Activated T-helper 2 cell treated with anti-CD3 and anti-CD28 coated beads, Interferon-gamma antibody, Interleukin-2, Interleukin-4, amounts not matched to agents 10 μg/mL and 5 μg/mL and 100 μg/mL, durations not matched to agents 14 hours and 24 hours and 36 hours (primary cell): ENCODE results near the gene HAVCR1. TPM values are rescaled to one million over a fixed set of nuclear protein-coding genes. Genes with fewer than 3 reads are reported as not detected.

Source experiments
- DNase-seq: peaks from one replicate; pipeline ENCODE4 v3.0.0; 2021; ENCODE audit warnings: low spot score
- H3K27ac Mint-ChIP-seq: one replicate; pipeline ENCODE4 v1.8.0; 2021; ENCODE audit warnings: mixed read lengths
- H3K27me3 Mint-ChIP-seq: one replicate; pipeline ENCODE4 v1.8.0; 2021; ENCODE audit warnings: low read depth, mixed read lengths
- H3K36me3 Mint-ChIP-seq: one replicate; pipeline ENCODE4 v1.8.0; 2021; ENCODE audit warnings: low read depth, mixed read lengths
- H3K4me1 Mint-ChIP-seq: one replicate; pipeline ENCODE4 v1.8.0; 2021; ENCODE audit warnings: low read depth, mixed read lengths
- H3K4me3 Mint-ChIP-seq: one replicate; pipeline ENCODE4 v1.8.0; 2021; ENCODE audit warnings: low read depth, mild to moderate bottlenecking, moderate library complexity, mixed read lengths
- H3K9me3 Mint-ChIP-seq: one replicate; pipeline ENCODE4 v1.8.0; 2021; ENCODE audit warnings: mixed read lengths
- intact Hi-C: fragments of 100-400 bp; cut with micrococcal nuclease; formaldehyde crosslinking; loops from one replicate; pipeline ENCODE4 v1.15.1; 2023
- total RNA-seq: library from RNA; stranded (reverse); gene quantifications from 2 replicates; pipeline ENCODE4 v1.2.3, GENCODE V29; 2022

Gene HAVCR1
- total RNA-seq, result 0.64 and 1.2 TPM in 2 replicates

- DNase-seq, result no peak
- no peaks in the 10 kb centered on the region for H3K36me3 Mint-ChIP-seq
- no peaks in the 10 kb centered on the region for H3K27me3 Mint-ChIP-seq
- H3K4me1 Mint-ChIP-seq, result peaks cover 4% of the 10 kb centered on the region
- no peak within 1 kb of the TSS for H3K27ac Mint-ChIP-seq
- H3K9me3 Mint-ChIP-seq, result no peaks in the 10 kb centered on the region
- intact Hi-C loops, result no loop called here
- H3K4me3 Mint-ChIP-seq, result no peak within 1 kb of the TSS
Measured at GRCh38 chr5:157059093-157059539, at the start of gene HAVCR1. Gene HAVCR1, minus strand, starts transcription at chr5:157059116. Its CDS starts 1,173 bp downstream, at chr5:157057943.

- DNase-seq, result no peak
- H3K36me3 Mint-ChIP-seq, result peaks cover 61% of the 10 kb centered on the region
- H3K4me1 Mint-ChIP-seq, result peaks cover 55% of the 10 kb centered on the region
- peak overlapping the region; percentile 88 for H3K4me3 Mint-ChIP-seq
- no peaks in the 10 kb centered on the region for H3K9me3 Mint-ChIP-seq
- intact Hi-C loops, result loop anchor here (2.0 kb wide), 1 partner anchor 179 kb away; no protein-coding TSS in a partner anchor
- H3K27me3 Mint-ChIP-seq, result no peaks in the 10 kb centered on the region
- H3K27ac Mint-ChIP-seq, result peak overlapping the region; percentile 82
Measured at GRCh38 chr5:157107508-157107907, 48.6 kb upstream of the HAVCR1 start.

DNA sequence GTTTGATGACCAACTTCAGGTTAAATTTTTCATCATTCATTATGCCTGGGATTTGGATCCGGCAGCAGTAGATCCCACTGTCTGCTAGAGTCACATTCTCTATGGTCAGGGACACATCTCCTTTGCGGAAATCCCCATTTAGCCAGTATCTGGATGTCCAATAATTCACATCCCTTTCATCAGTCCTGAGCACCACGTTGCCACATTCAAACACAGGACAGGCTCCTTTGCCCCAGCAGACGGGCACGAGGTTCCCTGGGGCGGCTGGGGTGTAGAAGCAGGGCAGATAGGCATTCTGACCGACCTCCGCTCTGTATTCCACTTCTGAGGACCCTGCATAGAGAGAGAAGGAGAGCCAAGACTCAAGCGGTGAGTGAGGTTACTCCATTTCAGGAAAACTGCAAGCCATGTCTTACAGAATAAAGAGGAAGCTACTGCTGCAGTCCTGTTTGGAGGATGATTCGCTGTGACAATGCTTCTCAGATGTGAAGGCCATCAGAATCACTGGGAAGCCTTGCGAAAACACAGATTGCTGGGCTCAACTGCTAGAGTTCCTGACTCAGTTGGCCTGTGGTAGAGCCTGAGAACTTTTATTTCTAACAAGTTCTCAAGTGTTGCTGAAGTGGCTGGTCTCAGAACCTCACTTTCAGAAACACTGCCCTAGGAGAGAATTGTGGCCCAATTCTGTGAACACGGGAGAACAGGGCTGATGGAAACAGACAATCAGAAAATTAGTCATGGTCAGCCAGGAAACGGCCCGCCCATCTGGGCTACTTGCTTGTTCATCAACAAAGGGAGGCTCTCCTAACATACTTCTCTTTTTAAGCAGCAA lies 47.9 kb upstream of the HAVCR1 start:
- H3K27me3 Mint-ChIP-seq, result no peaks in the 10 kb centered on the region
- H3K4me1 Mint-ChIP-seq, result peaks cover 55% of the 10 kb centered on the region
- peaks cover 65% of the 10 kb centered on the region for H3K36me3 Mint-ChIP-seq
- peak overlapping the region; percentile 82 for H3K27ac Mint-ChIP-seq
- no peaks in the 10 kb centered on the region for H3K9me3 Mint-ChIP-seq
- peak overlapping the region; percentile 88 for H3K4me3 Mint-ChIP-seq
- no peak for DNase-seq
- intact Hi-C loops, result loop anchor here (2.0 kb wide), 1 partner anchor 178 kb away; no protein-coding TSS in a partner anchor

DNA sequence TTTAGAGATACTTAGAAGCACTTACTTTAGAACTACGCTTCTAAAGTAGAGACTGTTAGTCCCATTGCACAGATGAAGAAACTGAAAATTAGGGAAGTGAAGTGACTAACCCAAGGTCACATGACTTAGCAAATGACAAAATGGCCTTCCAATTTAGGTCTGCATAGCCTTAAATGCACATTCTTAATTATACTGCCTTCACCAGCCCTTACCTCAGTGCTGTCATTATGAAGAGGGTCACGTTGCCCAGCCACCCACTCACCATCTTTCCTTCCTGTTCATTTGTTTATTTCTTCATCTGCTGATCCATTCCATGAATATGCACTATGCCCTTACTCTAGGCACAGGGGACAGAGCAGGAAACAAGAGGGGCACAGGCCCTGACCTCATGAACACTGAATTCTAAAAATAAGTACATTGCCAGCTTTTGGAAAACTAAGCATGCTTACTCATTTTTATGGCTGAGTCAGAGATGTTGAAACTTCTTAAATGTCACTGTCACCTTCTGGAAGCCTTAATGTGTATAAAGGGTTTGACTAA lies 41.3 kb upstream of the HAVCR1 start:
- Mint-ChIP-seq H3K4me1 (peaks cover 30% of the 10 kb centered on the region), H3K27me3 (no peaks in the 10 kb centered on the region), H3K27ac (peak overlapping the region; percentile 94), H3K9me3 (no peaks in the 10 kb centered on the region), H3K36me3 (peaks cover 71% of the 10 kb centered on the region), H3K4me3 (peak overlapping the region; percentile 10)
- intact Hi-C loops, result loop anchor here (1.0 to 2.0 kb wide), 7 partner anchors 9 to 180 kb away; partner anchors contain the start of genes HAVCR2 and MED7
- DNase-seq, result no peak

DNA sequence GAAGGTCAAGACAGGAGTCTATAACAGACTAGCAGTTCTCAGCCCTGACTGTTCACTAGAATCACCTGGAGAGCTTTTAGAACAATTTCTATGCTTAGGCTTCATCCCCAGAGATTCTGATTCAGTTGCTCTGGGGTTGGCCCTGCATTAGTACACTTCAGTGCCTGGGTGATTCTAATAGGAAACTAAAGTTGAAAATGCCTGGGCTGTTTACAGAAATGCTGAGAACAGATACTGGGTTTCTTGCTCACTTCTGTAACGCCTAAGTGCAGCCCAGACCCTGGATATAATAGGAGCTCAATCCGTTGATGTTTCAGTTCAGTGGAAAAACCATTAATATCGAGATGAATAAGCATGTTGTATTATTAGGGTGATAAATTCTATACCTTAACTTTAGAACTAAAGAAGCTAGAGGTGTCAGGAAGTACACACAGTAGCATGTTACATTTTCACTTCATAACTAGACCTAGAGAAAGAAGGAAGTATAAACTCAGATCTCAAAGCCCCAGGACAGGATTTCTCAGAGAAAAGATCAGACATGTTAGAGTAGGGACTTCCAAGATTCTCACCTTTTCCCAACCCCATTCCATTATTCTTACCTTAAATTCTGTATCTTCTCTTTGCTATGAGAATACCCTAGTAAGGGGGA lies 29.6 kb upstream of the HAVCR1 start:
- H3K4me1 Mint-ChIP-seq, result peaks cover 6% of the 10 kb centered on the region
- H3K9me3 Mint-ChIP-seq, result no peaks in the 10 kb centered on the region
- peaks cover 80% of the 10 kb centered on the region for H3K36me3 Mint-ChIP-seq
- DNase-seq, result no peak
- no peak overlapping the region for H3K27ac Mint-ChIP-seq
- intact Hi-C loops, result no loop called here
- H3K27me3 Mint-ChIP-seq, result no peaks in the 10 kb centered on the region
- H3K4me3 Mint-ChIP-seq, result no peak overlapping the region

GRCh38 chr5:157086751-157087359 lies 27.9 kb upstream of the HAVCR1 start:
- intact Hi-C loops, result no loop called here
- H3K9me3 Mint-ChIP-seq, result no peaks in the 10 kb centered on the region
- H3K27ac Mint-ChIP-seq, result no peak overlapping the region
- peaks cover 6% of the 10 kb centered on the region for H3K4me1 Mint-ChIP-seq
- no peak for DNase-seq
- H3K4me3 Mint-ChIP-seq, result no peak overlapping the region
- H3K36me3 Mint-ChIP-seq, result peaks cover 86% of the 10 kb centered on the region
- no peaks in the 10 kb centered on the region for H3K27me3 Mint-ChIP-seq

DNA sequence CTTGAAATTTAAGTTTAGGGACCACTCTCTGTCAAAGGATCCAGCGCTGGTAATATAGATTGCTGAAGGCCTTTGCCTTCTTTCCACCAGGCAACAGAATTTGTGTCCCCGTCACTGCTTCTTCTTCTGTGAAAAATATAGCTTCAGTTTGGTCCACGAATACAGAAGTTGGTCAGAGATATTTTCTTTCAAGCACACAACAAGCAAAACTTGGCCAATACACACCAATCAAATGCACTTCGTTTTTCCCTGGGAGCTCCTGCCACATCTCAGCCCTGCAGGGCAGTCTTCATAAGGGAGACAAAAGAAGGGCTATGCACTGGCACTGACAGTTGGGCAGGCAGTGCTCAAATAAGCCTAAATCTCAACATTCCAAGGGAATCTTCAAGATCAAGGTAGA lies 27.0 kb upstream of the HAVCR1 start:
- H3K27ac Mint-ChIP-seq, result no peak overlapping the region
- H3K4me3 Mint-ChIP-seq, result no peak overlapping the region
- H3K36me3 Mint-ChIP-seq, result peaks cover 79% of the 10 kb centered on the region
- no peaks in the 10 kb centered on the region for H3K27me3 Mint-ChIP-seq
- peaks cover 6% of the 10 kb centered on the region for H3K4me1 Mint-ChIP-seq
- intact Hi-C loops, result no loop called here
- no peak for DNase-seq
- H3K9me3 Mint-ChIP-seq, result no peaks in the 10 kb centered on the region

- no peak for DNase-seq
- no peaks in the 10 kb centered on the region for H3K9me3 Mint-ChIP-seq
- no peak overlapping the region for H3K4me3 Mint-ChIP-seq
- intact Hi-C loops, result no loop called here
- no peak overlapping the region for H3K27ac Mint-ChIP-seq
- peaks cover 28% of the 10 kb centered on the region for H3K36me3 Mint-ChIP-seq
- peaks cover 12% of the 10 kb centered on the region for H3K4me1 Mint-ChIP-seq
- no peaks in the 10 kb centered on the region for H3K27me3 Mint-ChIP-seq
Measured at GRCh38 chr5:157080286-157080685, 21.4 kb upstream of the HAVCR1 start.

- intact Hi-C loops, result loop anchor here (2.0 kb wide), 1 partner anchor 24 kb away; no protein-coding TSS in a partner anchor
- H3K4me1 Mint-ChIP-seq, result peaks cover 37% of the 10 kb centered on the region
- H3K27ac Mint-ChIP-seq, result no peak overlapping the region
- no peaks in the 10 kb centered on the region for H3K27me3 Mint-ChIP-seq
- H3K9me3 Mint-ChIP-seq, result peaks cover 4% of the 10 kb centered on the region
- no peak overlapping the region for H3K4me3 Mint-ChIP-seq
- peaks cover 10% of the 10 kb centered on the region for H3K36me3 Mint-ChIP-seq
- DNase-seq, result no peak
Measured at GRCh38 chr5:157076558-157076957, 17.6 kb upstream of the HAVCR1 start.

GRCh38 chr5:157072508-157072907 lies 13.6 kb upstream of the HAVCR1 start:
- H3K27ac Mint-ChIP-seq, result peak overlapping the region; percentile 64
- H3K4me3 Mint-ChIP-seq, result no peak overlapping the region
- H3K4me1 Mint-ChIP-seq, result peaks cover 36% of the 10 kb centered on the region
- H3K27me3 Mint-ChIP-seq, result no peaks in the 10 kb centered on the region
- no peak for DNase-seq
- H3K36me3 Mint-ChIP-seq, result peaks cover 7% of the 10 kb centered on the region
- intact Hi-C loops, result no loop called here
- H3K9me3 Mint-ChIP-seq, result peaks cover 4% of the 10 kb centered on the region

- no peak overlapping the region for H3K27ac Mint-ChIP-seq
- H3K4me3 Mint-ChIP-seq, result no peak overlapping the region
- H3K36me3 Mint-ChIP-seq, result peaks cover 5% of the 10 kb centered on the region
- intact Hi-C loops, result no loop called here
- peaks cover 28% of the 10 kb centered on the region for H3K4me1 Mint-ChIP-seq
- peaks cover 4% of the 10 kb centered on the region for H3K9me3 Mint-ChIP-seq
- H3K27me3 Mint-ChIP-seq, result no peaks in the 10 kb centered on the region
- DNase-seq, result no peak
Measured at GRCh38 chr5:157069949-157070348, 11.0 kb upstream of the HAVCR1 start.

DNA sequence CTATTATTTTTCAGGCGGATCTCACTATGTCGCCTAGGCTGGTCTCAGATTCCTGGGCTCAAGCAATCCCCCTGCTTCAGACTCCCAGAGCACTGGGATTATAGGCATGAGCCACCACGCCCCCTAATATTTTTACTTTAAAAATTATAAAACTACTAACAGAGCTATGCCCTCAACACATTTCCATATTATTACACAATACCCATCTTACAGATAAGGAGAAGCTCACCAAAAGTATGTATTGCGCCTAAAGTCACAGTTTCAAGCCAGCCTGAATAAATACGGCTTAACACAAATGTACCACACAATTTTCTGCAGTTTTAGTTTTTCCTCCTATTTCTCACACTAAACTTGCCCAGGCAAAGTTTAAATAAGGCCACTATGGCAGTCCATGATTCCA lies 9.9 kb upstream of the HAVCR1 start:
- intact Hi-C loops, result no loop called here
- H3K36me3 Mint-ChIP-seq, result no peaks in the 10 kb centered on the region
- no peak overlapping the region for H3K27ac Mint-ChIP-seq
- no peak overlapping the region for H3K4me3 Mint-ChIP-seq
- peaks cover 22% of the 10 kb centered on the region for H3K4me1 Mint-ChIP-seq
- no peak for DNase-seq
- no peaks in the 10 kb centered on the region for H3K9me3 Mint-ChIP-seq
- H3K27me3 Mint-ChIP-seq, result no peaks in the 10 kb centered on the region
